ENCODE data around the gene MIPOL1. TPM values are rescaled to one million over a fixed set of nuclear protein-coding genes. Genes with fewer than 3 reads are reported as not detected.
"Not testable (repeated sequence)": the region's sequence is repeated elsewhere in the genome, so short reads cannot be mapped to it uniquely, and the experiment has no call there.

The MIPOL1 gene
- total RNA-seq, 2 donors from 2014 or later = 0.23 TPM; not detected in 1

GRCh38 chr14:37546621-37547447 is 349.1 kb downstream of the MIPOL1 start:
- ATAC-seq (no peak), DNase-seq (ENCODE audit: low spot score in 2 of 2) (no peak)
- Mint-ChIP-seq H3K9me3 (no peaks in the 10 kb centered on the region), H3K27ac (no peak overlapping the region), H3K36me3 (no peaks in the 10 kb centered on the region)

GRCh38 chr14:37550511-37550910 is 352.8 kb downstream of the MIPOL1 start:
- ATAC-seq (no peak), DNase-seq (ENCODE audit: low spot score in 2 of 2) (no peak)
- Mint-ChIP-seq H3K36me3 (peaks cover 0 to 6% of the 10 kb centered on the region in 2 donors), H3K9me3 (peaks cover 11% of the 10 kb centered on the region in 2 donors), H3K27ac (no peak overlapping the region)

GRCh38 chr14:37551119-37551518 is 353.4 kb downstream of the MIPOL1 start:
- H3K36me3 Mint-ChIP-seq = peaks cover 0 to 6% of the 10 kb centered on the region in 2 donors
- peaks cover 11% of the 10 kb centered on the region in 2 donors for H3K9me3 Mint-ChIP-seq
- ATAC-seq = no peak
- no peak overlapping the region for H3K27ac Mint-ChIP-seq
- DNase-seq (ENCODE audit: low spot score in 2 of 2) = no peak

- Mint-ChIP-seq H3K9me3 (peaks cover 20 to 23% of the 10 kb centered on the region in 2 donors), H3K27ac (no peak overlapping the region), H3K36me3 (peaks cover 6 to 13% of the 10 kb centered on the region in 2 donors)
- DNase-seq (ENCODE audit: low spot score in 2 of 2) (no peak), ATAC-seq (no peak)
Observed at GRCh38 chr14:37553935-37554550, 356.3 kb downstream of the MIPOL1 start.

GRCh38 chr14:37555596-37555995 is 357.9 kb downstream of the MIPOL1 start:
- peaks cover 20 to 23% of the 10 kb centered on the region in 2 donors for H3K9me3 Mint-ChIP-seq
- ATAC-seq; DNase-seq (ENCODE audit: low spot score in 2 of 2); H3K27ac Mint-ChIP-seq: not testable (repeated sequence)
- peaks cover 6 to 13% of the 10 kb centered on the region in 2 donors for H3K36me3 Mint-ChIP-seq

- Mint-ChIP-seq H3K27ac (no peak overlapping the region), H3K36me3 (peaks cover 6 to 13% of the 10 kb centered on the region in 2 donors), H3K9me3 (peaks cover 14 to 17% of the 10 kb centered on the region in 2 donors)
- DNase-seq (ENCODE audit: low spot score in 2 of 2) (no peak), ATAC-seq (no peak)
Observed at GRCh38 chr14:37558740-37559139, 361.0 kb downstream of the MIPOL1 start.

GRCh38 chr14:37559386-37559785 is 361.6 kb downstream of the MIPOL1 start:
- no peak overlapping the region for H3K27ac Mint-ChIP-seq
- ATAC-seq (no peak), DNase-seq (ENCODE audit: low spot score in 2 of 2) (no peak)
- peaks cover 9 to 13% of the 10 kb centered on the region in 2 donors for H3K9me3 Mint-ChIP-seq
- H3K36me3 Mint-ChIP-seq = peaks cover 0 to 13% of the 10 kb centered on the region in 2 donors

- Mint-ChIP-seq H3K9me3 (peaks cover 0 to 3% of the 10 kb centered on the region in 2 donors), H3K27ac (no peak overlapping the region), H3K36me3 (no peaks in the 10 kb centered on the region)
- no peak for DNase-seq (ENCODE audit: low spot score in 2 of 2)
- ATAC-seq = no peak
Observed at GRCh38 chr14:37563189-37563588, 365.5 kb downstream of the MIPOL1 start.

GRCh38 chr14:37565550-37565949 is 367.8 kb downstream of the MIPOL1 start:
- no peaks in the 10 kb centered on the region for H3K36me3 Mint-ChIP-seq
- no peak for DNase-seq (ENCODE audit: low spot score in 2 of 2)
- H3K9me3 Mint-ChIP-seq = peaks cover 0 to 3% of the 10 kb centered on the region in 2 donors
- no peak for ATAC-seq
- no peak overlapping the region for H3K27ac Mint-ChIP-seq

- Mint-ChIP-seq H3K9me3 (peaks cover 4 to 7% of the 10 kb centered on the region in 2 donors), H3K27ac (no peak overlapping the region), H3K36me3 (no peaks in the 10 kb centered on the region)
- ATAC-seq (no peak), DNase-seq (ENCODE audit: low spot score in 2 of 2) (no peak)
Observed at GRCh38 chr14:37566811-37567371, 369.2 kb downstream of the MIPOL1 start.

- no peaks in the 10 kb centered on the region for H3K36me3 Mint-ChIP-seq
- no peak for ATAC-seq
- DNase-seq (ENCODE audit: low spot score in 2 of 2) = no peak
- H3K27ac Mint-ChIP-seq = no peak overlapping the region
- H3K9me3 Mint-ChIP-seq = peaks cover 11 to 14% of the 10 kb centered on the region in 2 donors
Observed at GRCh38 chr14:37569729-37570128, 372.0 kb downstream of the MIPOL1 start.

- DNase-seq (ENCODE audit: low spot score in 2 of 2) (no peak), ATAC-seq (no peak)
- H3K9me3 Mint-ChIP-seq = peaks cover 14% of the 10 kb centered on the region in 2 donors
- H3K27ac Mint-ChIP-seq = no peak overlapping the region
- no peaks in the 10 kb centered on the region for H3K36me3 Mint-ChIP-seq
Observed at GRCh38 chr14:37571391-37571790, 373.7 kb downstream of the MIPOL1 start.

GRCh38 chr14:37573356-37573755 is 375.6 kb downstream of the MIPOL1 start:
- H3K36me3 Mint-ChIP-seq = no peaks in the 10 kb centered on the region
- no peak for ATAC-seq

GRCh38 chr14:37579274-37579673 is 381.5 kb downstream of the MIPOL1 start:
- DNase-seq (ENCODE audit: low spot score in 2 of 2) = no peak
- H3K9me3 Mint-ChIP-seq = peaks cover 4 to 5% of the 10 kb centered on the region in 2 donors
- ATAC-seq = no peak
- H3K27ac Mint-ChIP-seq = no peak overlapping the region
- no peaks in the 10 kb centered on the region for H3K36me3 Mint-ChIP-seq

More at GRCh38 chr14:37573356-37573755, 375.6 kb downstream of the MIPOL1 start:
- Mint-ChIP-seq H3K27ac (no peak overlapping the region), H3K9me3 (peaks cover 14% of the 10 kb centered on the region in 2 donors)
- no peak for DNase-seq (ENCODE audit: low spot score in 2 of 2)

GRCh38 chr14:37580146-37580545 is 382.4 kb downstream of the MIPOL1 start:
- ATAC-seq (no peak), DNase-seq (ENCODE audit: low spot score in 2 of 2) (no peak)
- Mint-ChIP-seq H3K36me3 (no peaks in the 10 kb centered on the region), H3K27ac (no peak overlapping the region), H3K9me3 (no peaks in the 10 kb centered on the region)

- no peaks in the 10 kb centered on the region for H3K9me3 Mint-ChIP-seq
- H3K36me3 Mint-ChIP-seq = peaks cover 10 to 15% of the 10 kb centered on the region in 2 donors
- DNase-seq (ENCODE audit: low spot score in 2 of 2) = no peak
- ATAC-seq = no peak
- H3K27ac Mint-ChIP-seq = no peak overlapping the region
Observed at GRCh38 chr14:37583358-37584210, 385.8 kb downstream of the MIPOL1 start.
